BE2C (cell line): ENCODE data around the gene TEC.

Experiments
- DNase-seq: peaks from one replicate; pipeline ENCODE4 v3.0.0-alpha.2; 2020
- H3K27me3 ChIP-seq: fragments of 250-450 bp; sonication (Bioruptor Pico); 2 replicates; pipeline ENCODE4 v1.5.1; 2020; ENCODE audit warnings: mild to moderate bottlenecking
- H3K36me3 ChIP-seq: fragments of 250-450 bp; sonication (Bioruptor Pico); 2 replicates; pipeline ENCODE4 v1.5.1; 2020; ENCODE audit warnings: mild to moderate bottlenecking
- H3K4me1 ChIP-seq: fragments of 250-450 bp; sonication (Bioruptor Pico); 2 replicates; pipeline ENCODE4 v1.5.1; 2020
- H3K4me3 ChIP-seq: 2 replicates; pipeline ENCODE4 v1.5.1; 2011; ENCODE audit warnings: low read depth, low read length
- H3K9me3 ChIP-seq: fragments of 250-450 bp; sonication (Bioruptor Pico); 2 replicates; pipeline ENCODE4 v1.5.1; 2020
- CTCF ChIP-seq: IDR thresholded peaks from 2 replicates; pipeline ENCODE4 v1.5.1; 2012; ENCODE audit warnings: mild to moderate bottlenecking, low read depth, low read length

TEC gene

GRCh38 chr4:48216563-48216962 lies 53.1 kb downstream of the TEC start:
- DNase-seq, result no peak
- Histone ChIP-seq H3K27me3 (0 out of 2 replicates have a peak, but pooled peaks cover 2% of the 10 kb centered on the region), H3K36me3 (no peaks in the 10 kb centered on the region), H3K4me3 (no peak overlapping the region), H3K4me1 (no peaks in the 10 kb centered on the region), H3K9me3 (no peaks in the 10 kb centered on the region)
- no peak for TF ChIP-seq CTCF

GRCh38 chr4:48215977-48216376 lies 53.7 kb downstream of the TEC start:
- Histone ChIP-seq H3K9me3 (no peaks in the 10 kb centered on the region), H3K4me1 (no peaks in the 10 kb centered on the region), H3K36me3 (no peaks in the 10 kb centered on the region), H3K4me3 (no peak overlapping the region), H3K27me3 (0 out of 2 replicates have a peak, but pooled peaks cover 2% of the 10 kb centered on the region)
- no peak for DNase-seq
- TF ChIP-seq CTCF, result no peak

- no peak overlapping the region for H3K4me3 ChIP-seq
- DNase-seq, result no peak
- H3K9me3 ChIP-seq, result no peaks in the 10 kb centered on the region
- no peaks in the 10 kb centered on the region for H3K4me1 ChIP-seq
- TF ChIP-seq CTCF, result no peak
- no peaks in the 10 kb centered on the region for H3K36me3 ChIP-seq
- peaks cover 2% of the 10 kb centered on the region; the same call in 1 of the 2 replicates for H3K27me3 ChIP-seq
Measured at GRCh38 chr4:48212165-48212564, 57.5 kb downstream of the TEC start.

GRCh38 chr4:48210966-48211328 lies 58.7 kb downstream of the TEC start:
- Histone ChIP-seq H3K4me1 (no peaks in the 10 kb centered on the region), H3K9me3 (no peaks in the 10 kb centered on the region), H3K36me3 (no peaks in the 10 kb centered on the region), H3K4me3 (no peak overlapping the region), H3K27me3 (peaks cover 2% of the 10 kb centered on the region; the same call in 1 of the 2 replicates)
- no peak for TF ChIP-seq CTCF
- no peak for DNase-seq

- Histone ChIP-seq H3K9me3 (no peaks in the 10 kb centered on the region), H3K27me3 (peaks cover 5% of the 10 kb centered on the region), H3K36me3 (no peaks in the 10 kb centered on the region), H3K4me3 (no peak overlapping the region), H3K4me1 (no peaks in the 10 kb centered on the region)
- TF ChIP-seq CTCF, result no peak
- no peak for DNase-seq
Measured at GRCh38 chr4:48205626-48206025, 64.0 kb downstream of the TEC start.

- Histone ChIP-seq H3K4me1 (no peaks in the 10 kb centered on the region), H3K4me3 (no peak overlapping the region), H3K36me3 (no peaks in the 10 kb centered on the region), H3K9me3 (no peaks in the 10 kb centered on the region), H3K27me3 (peaks cover 5% of the 10 kb centered on the region)
- TF ChIP-seq CTCF, result no peak
- DNase-seq, result no peak
Measured at GRCh38 chr4:48205107-48205506, 64.5 kb downstream of the TEC start.
